Mammary epithelial cell (primary cell): ENCODE results near the gene IFNA21.
"Not testable (repeated sequence)": the region's sequence is repeated elsewhere in the genome, so short reads cannot be mapped to it uniquely, and the experiment has no call there.

ENCODE experiments used
- EZH2 ChIP-seq: IDR thresholded peaks from 2 replicates; pipeline ENCODE4 v1.6.1; 2012; ENCODE audit warnings: low read length, inconsistent platforms, borderline replicate concordance
- TF ChIP-seq, protein P1 (sequence below), 2 donors: IDR thresholded peaks in 1 of 2; conservative IDR thresholded peaks in 1 of 2; 2 replicates each; pipeline ENCODE4 v1.5.1; 2011 to 2012; ENCODE audit warnings: inconsistent platforms in 2 of 2, low read length in 2 of 2, mild to moderate bottlenecking in 2 of 2, control low read depth in 1 of 2, low read depth in 1 of 2; ENCODE audit not compliant: insufficient read depth in 1 of 2; ENCODE audit errors: extremely low read depth in 1 of 2

DNA sequence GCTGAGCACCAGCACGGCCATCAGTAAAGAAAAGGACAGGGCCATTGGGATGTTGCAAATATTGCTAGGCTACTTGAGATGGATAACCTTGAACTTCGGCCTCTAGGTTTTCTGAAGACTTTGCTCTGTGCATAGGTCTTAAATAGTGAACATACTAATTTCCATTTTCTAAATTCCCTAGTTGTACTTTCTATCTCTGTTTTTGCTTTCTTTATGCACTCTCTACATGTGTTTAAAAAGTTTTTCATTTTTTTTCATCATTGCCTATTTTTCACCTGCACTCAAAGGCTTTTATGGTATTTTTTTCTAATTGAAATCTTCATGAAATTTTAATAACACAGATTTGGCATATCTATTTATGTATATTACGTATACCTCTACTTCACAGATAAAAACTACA, 21.0 kb upstream of the IFNA21 start, which contains the start of gene IFNA4:
- TF ChIP-seq, protein P1, sequence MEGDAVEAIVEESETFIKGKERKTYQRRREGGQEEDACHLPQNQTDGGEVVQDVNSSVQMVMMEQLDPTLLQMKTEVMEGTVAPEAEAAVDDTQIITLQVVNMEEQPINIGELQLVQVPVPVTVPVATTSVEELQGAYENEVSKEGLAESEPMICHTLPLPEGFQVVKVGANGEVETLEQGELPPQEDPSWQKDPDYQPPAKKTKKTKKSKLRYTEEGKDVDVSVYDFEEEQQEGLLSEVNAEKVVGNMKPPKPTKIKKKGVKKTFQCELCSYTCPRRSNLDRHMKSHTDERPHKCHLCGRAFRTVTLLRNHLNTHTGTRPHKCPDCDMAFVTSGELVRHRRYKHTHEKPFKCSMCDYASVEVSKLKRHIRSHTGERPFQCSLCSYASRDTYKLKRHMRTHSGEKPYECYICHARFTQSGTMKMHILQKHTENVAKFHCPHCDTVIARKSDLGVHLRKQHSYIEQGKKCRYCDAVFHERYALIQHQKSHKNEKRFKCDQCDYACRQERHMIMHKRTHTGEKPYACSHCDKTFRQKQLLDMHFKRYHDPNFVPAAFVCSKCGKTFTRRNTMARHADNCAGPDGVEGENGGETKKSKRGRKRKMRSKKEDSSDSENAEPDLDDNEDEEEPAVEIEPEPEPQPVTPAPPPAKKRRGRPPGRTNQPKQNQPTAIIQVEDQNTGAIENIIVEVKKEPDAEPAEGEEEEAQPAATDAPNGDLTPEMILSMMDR (conservative IDR thresholded peaks at IDR 0.05 in 1 of 2, IDR thresholded peaks at IDR 0.05 in 1 of 2; ENCODE audit: extremely low read depth in 1 of 2, insufficient read depth in 1 of 2, low read depth in 1 of 2, low read length in 2 of 2) = not testable (repeated sequence)
- not testable (repeated sequence) for TF ChIP-seq EZH2
